Progenitor cell of endocrine pancreas (in vitro differentiated cells): Measurements from ENCODE around the gene PKN3. TPM values are rescaled to one million over a fixed set of nuclear protein-coding genes. Genes with fewer than 3 reads are reported as not detected.
A peak's percentile ranks its signal among the peaks of the same experiment; 100 is the strongest.
"Not testable (repeated sequence)": the region's sequence is repeated elsewhere in the genome, so short reads cannot be mapped to it uniquely, and the experiment has no call there.

ENCODE experiments used
- DNase-seq: peaks from one replicate; pipeline ENCODE4 v3.0.0; 2021; ENCODE audit warnings: low spot score; ENCODE audit not compliant: unreplicated experiment
- H3K27ac Mint-ChIP-seq: 2 replicates; pipeline ENCODE4 v1.8.0; 2021; ENCODE audit warnings: mild to moderate bottlenecking, moderate library complexity, mixed read lengths
- H3K27me3 Mint-ChIP-seq: 2 replicates; pipeline ENCODE4 v1.8.0; 2021; ENCODE audit warnings: mixed read lengths
- H3K36me3 Mint-ChIP-seq: 2 replicates; pipeline ENCODE4 v1.8.0; 2022; ENCODE audit warnings: mixed read lengths; ENCODE audit not compliant: insufficient read depth
- H3K4me1 Mint-ChIP-seq: 2 replicates; pipeline ENCODE4 v1.8.0; 2021; ENCODE audit warnings: low read depth, mixed read lengths
- H3K4me3 Mint-ChIP-seq: 2 replicates; pipeline ENCODE4 v1.8.0; 2021; ENCODE audit warnings: low read depth, mild to moderate bottlenecking, moderate library complexity, mixed read lengths
- H3K9me3 Mint-ChIP-seq: 2 replicates; pipeline ENCODE4 v1.8.0; 2021; ENCODE audit warnings: low read depth, mixed read lengths
- CTCF ChIP-seq: fragments of 200-600 bp; sonication (generic); IDR thresholded peaks from one replicate; pipeline ENCODE4 v1.5.0; 2021; ENCODE audit warnings: antibody characterized with exemption, mild to moderate bottlenecking; ENCODE audit not compliant: unreplicated experiment
- total RNA-seq: library from RNA; stranded (reverse); gene quantifications from 2 replicates; pipeline ENCODE4 v1.2.1, GENCODE V29; 2021

Gene PKN3
- total RNA-seq, 1 donor from 2014 or later: 20.2 TPM

- Mint-ChIP-seq H3K4me1 (peaks cover 2% of the 10 kb centered on the region), H3K4me3 (peak overlapping the region; percentile 82), H3K36me3 (no peaks in the 10 kb centered on the region), H3K27me3 (no peaks in the 10 kb centered on the region), H3K27ac (peak overlapping the region; percentile 100), H3K9me3 (no peaks in the 10 kb centered on the region)
- DNase-seq: no peak
- TF ChIP-seq CTCF: no peak
Observed at GRCh38 chr9:128657796-128658195, 44.5 kb upstream of the PKN3 start.

DNA sequence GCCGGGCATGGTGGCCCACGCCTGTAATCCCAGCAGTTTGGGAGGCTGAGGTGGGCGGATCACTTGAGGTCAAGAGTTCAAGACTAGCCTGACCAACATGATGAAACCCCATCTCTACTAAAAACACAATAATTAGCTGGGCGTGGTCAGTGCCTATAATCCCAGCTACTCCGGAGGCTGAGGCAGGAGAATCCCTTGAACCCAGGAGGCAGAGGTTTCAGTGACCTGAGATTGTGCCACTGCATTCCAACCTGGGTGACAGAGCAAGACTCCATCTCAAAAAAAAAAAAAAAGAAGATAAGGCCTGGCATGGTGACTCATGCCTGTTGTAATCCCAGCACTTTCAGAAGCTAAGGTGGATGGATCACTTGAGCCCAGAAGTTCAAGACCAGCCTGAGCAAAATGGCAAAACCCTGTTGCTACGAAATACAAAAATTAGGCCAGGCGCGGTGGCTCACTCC, 35.8 kb upstream of the PKN3 start:
- H3K9me3 Mint-ChIP-seq, H3K36me3 Mint-ChIP-seq, DNase-seq, H3K4me1 Mint-ChIP-seq, H3K4me3 Mint-ChIP-seq, H3K27ac Mint-ChIP-seq, H3K27me3 Mint-ChIP-seq: not testable (repeated sequence)

DNA sequence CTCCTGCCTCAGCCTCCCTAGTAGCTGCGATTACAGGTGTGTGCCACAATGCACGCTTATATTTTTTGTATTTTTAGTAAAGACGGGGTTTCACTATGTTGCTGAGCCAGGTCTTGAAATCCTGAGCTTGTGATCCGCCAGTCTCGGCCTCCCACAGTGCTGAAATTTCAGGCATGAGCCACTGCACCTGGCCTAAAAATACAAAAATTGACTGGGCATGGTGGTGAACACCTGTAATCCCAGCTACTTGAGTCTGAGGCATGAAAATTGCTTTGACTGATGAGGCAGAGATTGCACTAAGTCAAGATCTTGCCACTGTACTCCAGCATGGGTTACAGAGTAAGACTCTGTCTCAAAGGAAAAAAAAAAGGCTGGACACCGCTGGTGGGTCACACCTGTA, 32.5 kb upstream of the PKN3 start:
- Mint-ChIP-seq H3K27me3 (no peaks in the 10 kb centered on the region), H3K4me3 (no peak overlapping the region), H3K27ac (no peak overlapping the region), H3K36me3 (no peaks in the 10 kb centered on the region), H3K9me3 (no peaks in the 10 kb centered on the region), H3K4me1 (no peaks in the 10 kb centered on the region)
- no peak for DNase-seq
- no peak for TF ChIP-seq CTCF

DNA sequence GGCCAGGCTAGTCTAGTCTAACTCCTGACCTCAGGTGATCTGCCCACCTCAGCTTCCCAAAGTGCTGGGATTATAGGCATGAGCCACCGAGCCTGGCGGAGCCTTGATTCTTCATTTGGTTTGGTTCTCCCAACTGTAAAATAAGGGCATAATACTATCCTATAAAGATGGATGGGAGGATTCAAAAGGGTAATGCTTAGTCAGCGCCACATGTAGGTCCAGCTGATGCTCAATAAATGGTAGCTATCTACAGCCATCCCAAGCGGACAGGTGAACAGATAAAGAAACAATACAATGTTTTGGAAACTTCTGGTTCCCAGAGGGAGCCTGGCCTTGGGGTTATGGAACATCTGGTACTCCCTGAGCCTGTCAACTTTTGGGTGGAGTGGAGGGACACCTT, 26.9 kb upstream of the PKN3 start:
- no peak overlapping the region for H3K27ac Mint-ChIP-seq
- H3K36me3 Mint-ChIP-seq: no peaks in the 10 kb centered on the region
- DNase-seq: no peak
- no peak overlapping the region for H3K4me3 Mint-ChIP-seq
- no peaks in the 10 kb centered on the region for H3K27me3 Mint-ChIP-seq
- no peaks in the 10 kb centered on the region for H3K4me1 Mint-ChIP-seq
- no peak for TF ChIP-seq CTCF
- H3K9me3 Mint-ChIP-seq: no peaks in the 10 kb centered on the region

GRCh38 chr9:128677794-128678193, 24.5 kb upstream of the PKN3 start:
- H3K4me3 Mint-ChIP-seq: no peak overlapping the region
- DNase-seq: no peak
- H3K36me3 Mint-ChIP-seq: no peaks in the 10 kb centered on the region
- H3K27ac Mint-ChIP-seq: no peak overlapping the region
- TF ChIP-seq CTCF: no peak
- no peaks in the 10 kb centered on the region for H3K4me1 Mint-ChIP-seq
- H3K9me3 Mint-ChIP-seq: no peaks in the 10 kb centered on the region
- no peaks in the 10 kb centered on the region for H3K27me3 Mint-ChIP-seq

DNA sequence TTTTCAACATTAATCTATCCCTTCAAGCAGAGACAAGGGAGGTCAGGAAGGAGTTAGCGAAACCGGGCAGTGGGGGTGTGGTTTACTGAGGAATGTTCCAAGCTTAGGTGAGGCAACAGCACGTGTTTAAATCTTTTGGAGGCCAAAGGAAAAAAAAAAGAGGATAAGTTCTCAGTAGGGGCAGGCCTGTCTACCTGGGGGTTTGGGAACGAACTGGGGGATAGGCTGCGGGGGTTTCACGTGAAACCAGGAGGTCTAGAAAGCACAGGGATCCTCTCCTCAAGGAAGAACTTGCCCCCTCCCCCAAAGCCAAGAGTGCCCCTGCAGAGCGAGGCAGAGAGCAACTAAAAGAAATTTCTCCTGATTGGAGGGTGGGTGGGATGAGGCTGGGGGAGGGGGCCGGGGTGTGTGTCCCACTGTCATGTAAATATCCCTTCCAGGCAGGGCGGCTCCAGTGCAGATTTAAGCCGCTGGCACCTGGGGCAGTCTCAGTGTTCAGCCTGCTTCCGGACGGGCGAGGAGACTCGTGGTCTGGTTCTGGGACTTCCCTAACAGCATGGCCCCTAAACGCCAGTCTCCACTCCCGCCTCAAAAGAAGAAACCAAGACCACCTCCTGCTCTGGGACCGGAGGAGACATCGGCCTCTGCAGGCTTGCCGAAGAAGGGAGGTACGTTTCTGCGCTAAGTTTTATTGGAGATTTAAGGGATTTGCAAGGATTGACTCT, 18.8 kb upstream of the PKN3 start:
- Mint-ChIP-seq H3K9me3 (no peaks in the 10 kb centered on the region), H3K4me3 (peak overlapping the region; percentile 97), H3K36me3 (no peaks in the 10 kb centered on the region), H3K27me3 (no peaks in the 10 kb centered on the region), H3K27ac (peak overlapping the region; percentile 98), H3K4me1 (peaks cover 32% of the 10 kb centered on the region)
- DNase-seq: peak; percentile 39
- TF ChIP-seq CTCF: no peak
